Sigmoid colon (tissue), 4 donors: ENCODE measurements around the gene CEP95.

Experiments used
- CTCF ChIP-seq, 4 experiments: fragments of 450-650 bp in 3 of 4; fragments of 200-600 bp in 1 of 4; IDR thresholded peaks; one replicate each; pipeline ENCODE4 v1.5.1; 2016 to 2019; ENCODE audit warnings: antibody characterized with exemption in 4 of 4, mild to moderate bottlenecking in 3 of 4, moderate library complexity in 2 of 4
- EP300 ChIP-seq, 4 donors: sonication (generic); formaldehyde crosslinking; IDR thresholded peaks; one replicate each; pipeline ENCODE4 v1.6.1; 2017; ENCODE audit warnings: antibody characterized with exemption in 4 of 4
- POLR2A ChIP-seq, 2 donors: fragments of 450-650 bp; IDR thresholded peaks; one replicate each; pipeline ENCODE4 v1.6.1; 2016; ENCODE audit warnings: antibody characterized with exemption in 2 of 2, mild to moderate bottlenecking in 2 of 2, moderate library complexity in 2 of 2
- POLR2AphosphoS5 ChIP-seq, 4 donors: sonication (generic); formaldehyde crosslinking; IDR thresholded peaks; one replicate each; pipeline ENCODE4 v1.6.1; 2017; ENCODE audit warnings: antibody characterized with exemption in 4 of 4

GRCh38 chr17:64506576-64507412 lies at the start of gene CEP95:
- TF ChIP-seq CTCF (IDR thresholded peaks at IDR 0.05) (no peak), POLR2A (IDR thresholded peaks at IDR 0.05) (peak; percentile 88 to 89), POLR2AphosphoS5 (IDR thresholded peaks at IDR 0.05) (peak; percentile 92 to 98 (median 96)), EP300 (IDR thresholded peaks at IDR 0.05) (peak in 2 of 4 donors; percentile 13 to 34)
